Mesendoderm (in vitro differentiated cells): Measurements from ENCODE around the gene SCG5.
A peak's percentile ranks its signal among the peaks of the same experiment; 100 is the strongest.

ENCODE experiments used
- DNase-seq: peaks from one replicate; pipeline ENCODE4 v3.0.0; 2013
- H2AK5ac ChIP-seq: 2 replicates; pipeline ENCODE4 v1.6.1; 2013; ENCODE audit warnings: low read length, inconsistent platforms
- H2BK120ac ChIP-seq: 2 replicates; pipeline ENCODE4 v1.6.1; 2013; ENCODE audit warnings: low read depth, mild to moderate bottlenecking, low read length, moderate library complexity, mixed read lengths
- H2BK15ac ChIP-seq: replicated peaks from 2 replicates; pipeline ENCODE4 v1.6.1; 2013; ENCODE audit warnings: low read depth, mild to moderate bottlenecking, moderate library complexity
- H2BK5ac ChIP-seq: 2 replicates; pipeline ENCODE4 v1.6.1; 2013; ENCODE audit warnings: low read length, inconsistent platforms
- H3K18ac ChIP-seq: 2 replicates; pipeline ENCODE4 v1.6.1; 2013; ENCODE audit warnings: mild to moderate bottlenecking, low read length, mixed read lengths
- H3K23ac ChIP-seq: one replicate; pipeline ENCODE4 v1.6.1; 2013; ENCODE audit warnings: low read length
- H3K27ac ChIP-seq: 2 replicates; pipeline ENCODE4 v1.5.1; 2013; ENCODE audit warnings: low read depth, mild to moderate bottlenecking, inconsistent platforms, low read length, moderate library complexity
- H3K27me3 ChIP-seq: 2 replicates; pipeline ENCODE4 v1.6.1; 2013; ENCODE audit warnings: low read length, control low read depth, mild to moderate bottlenecking, inconsistent platforms; ENCODE audit not compliant: insufficient read depth, poor library complexity
- H3K36me3 ChIP-seq: 2 replicates; pipeline ENCODE4 v1.6.1; 2013; ENCODE audit warnings: low read length, inconsistent platforms; ENCODE audit not compliant: control insufficient read depth, insufficient read depth
- H3K4ac ChIP-seq: one replicate; pipeline ENCODE4 v1.6.1; 2013; ENCODE audit warnings: low read depth, mild to moderate bottlenecking, low read length, moderate library complexity
- H3K4me1 ChIP-seq: 2 replicates; pipeline ENCODE4 v1.6.1; 2013; ENCODE audit warnings: low read depth, low read length, inconsistent platforms; ENCODE audit not compliant: control insufficient read depth
- H3K4me2 ChIP-seq: 2 replicates; pipeline ENCODE4 v1.6.1; 2013; ENCODE audit warnings: low read length
- H3K4me3 ChIP-seq: 2 replicates; pipeline ENCODE4 v1.5.1; 2013; ENCODE audit warnings: mild to moderate bottlenecking, low read length
- H3K56ac ChIP-seq: one replicate; pipeline ENCODE4 v1.6.1; 2013; ENCODE audit warnings: low read length
- H3K79me1 ChIP-seq: 2 replicates; pipeline ENCODE4 v1.6.1; 2013; ENCODE audit warnings: low read length, inconsistent platforms
- H3K79me2 ChIP-seq: 2 replicates; pipeline ENCODE4 v1.6.1; 2013; ENCODE audit warnings: mild to moderate bottlenecking, low read length; ENCODE audit not compliant: control insufficient read depth, insufficient read depth
- H3K9ac ChIP-seq: 2 replicates; pipeline ENCODE4 v1.6.1; 2013; ENCODE audit warnings: low read length, inconsistent platforms
- H4K5ac ChIP-seq: one replicate; pipeline ENCODE4 v1.6.1; 2013; ENCODE audit warnings: low read length
- H4K8ac ChIP-seq: one replicate; pipeline ENCODE4 v1.6.1; 2013; ENCODE audit warnings: low read depth, mild to moderate bottlenecking, control low read depth, low read length, moderate library complexity
- WGBS: extraction: QIAGEN DNeasy Blood & Tissue Kit; methylation state at CpG from one replicate; pipeline ENCODE4 v1.1.7; 2013; ENCODE audit warnings: low lambda C conversion rate, missing lambda C conversion rate; ENCODE audit not compliant: insufficient coverage; ENCODE audit errors: extremely low coverage; 5-methylcytosine and 5-hydroxymethylcytosine counted together

Gene SCG5

DNA sequence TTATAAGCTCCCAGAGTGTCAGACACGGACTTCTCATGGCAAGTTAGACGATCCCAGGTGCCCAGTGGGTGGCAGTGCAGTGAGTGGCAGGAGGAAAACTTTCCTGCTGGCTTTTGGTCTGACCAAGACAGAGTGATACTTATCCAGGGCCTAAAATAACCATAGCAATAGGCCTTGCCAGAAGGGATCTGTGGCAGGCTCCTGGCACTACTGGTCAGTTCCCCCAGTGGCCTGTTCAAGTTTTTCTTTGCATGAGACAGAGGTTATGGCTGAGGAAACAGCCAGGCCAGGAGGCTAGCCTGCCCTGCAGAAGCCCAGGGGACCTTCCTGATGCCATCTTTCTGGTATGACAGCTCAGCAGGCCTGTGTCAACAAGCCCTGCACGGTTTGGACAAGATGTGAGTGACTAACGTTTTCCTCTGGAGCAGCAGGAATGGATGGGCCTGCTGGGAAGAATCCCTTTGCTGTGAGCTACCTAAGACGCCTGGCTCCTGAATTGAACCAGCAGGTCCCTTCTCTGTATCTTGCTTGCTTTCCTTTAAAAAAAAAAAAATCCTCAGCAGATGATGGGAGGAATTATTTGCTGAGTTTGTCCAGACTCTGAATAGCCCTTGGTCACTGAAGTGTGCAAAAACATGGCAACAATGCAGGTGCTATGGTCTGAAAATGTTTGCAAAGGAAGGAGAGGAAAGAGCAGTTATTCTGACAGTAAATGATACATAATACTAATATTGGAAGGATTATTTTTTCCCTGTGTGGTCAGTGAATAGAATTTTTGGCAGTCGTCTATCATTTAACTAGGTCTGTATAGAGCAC lies 18.0 kb downstream of the SCG5 start:
- H3K9ac ChIP-seq = no peak overlapping the region
- no peak overlapping the region for H2AK5ac ChIP-seq
- DNase-seq = no peak
- H3K27ac ChIP-seq = no peak overlapping the region
- no peaks in the 10 kb centered on the region for H3K79me1 ChIP-seq
- no CpG with 5 or more reads among the region's 6 CpGs for WGBS
- no peak overlapping the region for H3K4ac ChIP-seq
- H2BK15ac ChIP-seq = no peak overlapping the region
- H3K79me2 ChIP-seq = no peaks in the 10 kb centered on the region
- no peak overlapping the region for H4K5ac ChIP-seq
- H3K23ac ChIP-seq = no peak overlapping the region
- H3K56ac ChIP-seq = no peak overlapping the region
- no peaks in the 10 kb centered on the region for H3K27me3 ChIP-seq
- H3K4me1 ChIP-seq = peaks cover under 1% of the 10 kb centered on the region
- H3K36me3 ChIP-seq = no peaks in the 10 kb centered on the region
- H2BK120ac ChIP-seq = no peak overlapping the region
- H3K4me2 ChIP-seq = no peak overlapping the region
- H3K18ac ChIP-seq = no peak overlapping the region
- no peak overlapping the region for H2BK5ac ChIP-seq
- no peak overlapping the region for H4K8ac ChIP-seq
- H3K4me3 ChIP-seq = no peak overlapping the region

DNA sequence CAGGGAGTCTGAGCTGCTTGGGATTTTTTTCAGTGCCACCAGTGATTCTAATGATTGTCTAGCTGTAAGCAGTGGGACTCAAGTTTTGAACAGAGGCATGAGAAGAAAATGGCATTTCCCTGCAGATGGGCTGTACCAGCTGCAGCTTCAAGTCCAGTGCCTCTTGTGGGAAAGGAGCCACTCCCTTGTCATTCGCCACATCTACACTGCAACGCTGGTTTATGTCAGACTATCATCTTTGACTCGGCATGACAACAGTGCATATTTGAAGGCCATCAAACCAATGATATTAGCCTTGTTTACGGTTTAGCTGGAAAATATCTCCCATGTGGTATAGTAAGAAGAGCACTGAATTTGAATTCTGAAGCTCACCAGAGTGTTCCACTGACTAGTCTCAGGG lies 22.2 kb downstream of the SCG5 start:
- Histone ChIP-seq H3K9ac (no peak overlapping the region), H3K4me2 (no peak overlapping the region), H3K27ac (no peak overlapping the region), H3K79me1 (no peaks in the 10 kb centered on the region), H3K4ac (no peak overlapping the region), H3K18ac (no peak overlapping the region), H4K8ac (no peak overlapping the region), H2BK5ac (no peak overlapping the region), H3K4me1 (no peaks in the 10 kb centered on the region), H4K5ac (no peak overlapping the region), H2BK120ac (no peak overlapping the region), H2AK5ac (no peak overlapping the region), H3K27me3 (no peaks in the 10 kb centered on the region), H3K36me3 (no peaks in the 10 kb centered on the region), H3K79me2 (no peaks in the 10 kb centered on the region), H3K56ac (no peak overlapping the region), H2BK15ac (no peak overlapping the region), H3K4me3 (no peak overlapping the region), H3K23ac (no peak overlapping the region)
- WGBS = no CpG with 5 or more reads among the region's 4 CpGs
- no peak for DNase-seq

GRCh38 chr15:32664796-32665195 lies 23.3 kb downstream of the SCG5 start:
- Histone ChIP-seq H3K79me1 (no peaks in the 10 kb centered on the region), H3K18ac (no peak overlapping the region), H3K79me2 (no peaks in the 10 kb centered on the region), H3K27me3 (no peaks in the 10 kb centered on the region), H2BK5ac (no peak overlapping the region), H4K8ac (no peak overlapping the region), H2AK5ac (no peak overlapping the region), H2BK15ac (no peak overlapping the region), H3K4me1 (peaks cover 2% of the 10 kb centered on the region), H2BK120ac (no peak overlapping the region), H3K36me3 (no peaks in the 10 kb centered on the region), H3K9ac (no peak overlapping the region), H3K56ac (no peak overlapping the region), H3K4me3 (no peak overlapping the region), H3K27ac (no peak overlapping the region), H3K4ac (no peak overlapping the region), H3K4me2 (no peak overlapping the region), H4K5ac (no peak overlapping the region), H3K23ac (no peak overlapping the region)
- DNase-seq = no peak

DNA sequence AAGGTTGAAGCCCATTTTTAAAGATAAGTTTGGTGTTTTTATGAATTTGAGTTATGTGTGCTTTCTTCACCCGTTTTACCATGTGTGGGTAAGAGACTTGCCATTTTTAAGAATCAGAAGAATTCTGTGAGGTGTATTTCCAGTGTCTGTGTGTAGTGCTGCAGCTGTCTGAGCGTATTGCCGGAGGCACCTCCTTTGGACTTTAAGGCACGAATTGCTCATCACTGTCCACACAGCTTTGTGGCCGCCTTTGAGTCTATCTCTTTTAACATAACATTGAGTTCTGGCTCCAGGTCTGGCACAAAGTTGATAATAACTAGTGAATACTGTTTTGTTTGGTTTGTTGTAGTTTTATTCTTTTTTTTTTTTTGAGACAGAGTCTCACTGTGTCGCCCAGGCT lies 25.8 kb downstream of the SCG5 start:
- Histone ChIP-seq H4K8ac (no peak overlapping the region), H4K5ac (no peak overlapping the region), H3K9ac (no peak overlapping the region), H3K79me1 (no peaks in the 10 kb centered on the region), H3K4me2 (no peak overlapping the region), H2BK5ac (no peak overlapping the region), H3K4ac (no peak overlapping the region), H3K79me2 (no peaks in the 10 kb centered on the region), H3K18ac (no peak overlapping the region), H3K4me1 (peaks cover 8% of the 10 kb centered on the region), H3K23ac (no peak overlapping the region), H2BK15ac (no peak overlapping the region), H2BK120ac (no peak overlapping the region), H3K36me3 (no peaks in the 10 kb centered on the region), H3K56ac (no peak overlapping the region), H3K27ac (no peak overlapping the region), H3K27me3 (no peaks in the 10 kb centered on the region), H3K4me3 (no peak overlapping the region), H2AK5ac (no peak overlapping the region)
- no CpG with 5 or more reads among the region's 6 CpGs for WGBS
- no peak for DNase-seq

- no peak overlapping the region for H3K4ac ChIP-seq
- H3K27me3 ChIP-seq = no peaks in the 10 kb centered on the region
- no CpG with 5 or more reads among the region's 2 CpGs for WGBS
- H3K27ac ChIP-seq = no peak overlapping the region
- H4K8ac ChIP-seq = no peak overlapping the region
- no peak overlapping the region for H2AK5ac ChIP-seq
- no peaks in the 10 kb centered on the region for H3K36me3 ChIP-seq
- H3K4me2 ChIP-seq = no peak overlapping the region
- H3K4me1 ChIP-seq = peaks cover 8% of the 10 kb centered on the region
- H3K9ac ChIP-seq = no peak overlapping the region
- H3K79me2 ChIP-seq = no peaks in the 10 kb centered on the region
- no peak overlapping the region for H3K4me3 ChIP-seq
- no peak overlapping the region for H3K23ac ChIP-seq
- H3K18ac ChIP-seq = no peak overlapping the region
- peak; percentile 96 for DNase-seq
- H2BK5ac ChIP-seq = no peak overlapping the region
- no peaks in the 10 kb centered on the region for H3K79me1 ChIP-seq
- no peak overlapping the region for H4K5ac ChIP-seq
- no peak overlapping the region for H2BK120ac ChIP-seq
- H3K56ac ChIP-seq = no peak overlapping the region
- H2BK15ac ChIP-seq = no peak overlapping the region
Measured at GRCh38 chr15:32668942-32669341, 27.4 kb downstream of the SCG5 start.
